Activated T-helper 17 cell treated with anti-CD3 and anti-CD28 coated beads, Interleukin-2, amount 50 U/mL, for 72 hours (primary cell): ENCODE data around the gene DTNBP1. TPM values are rescaled to one million over a fixed set of nuclear protein-coding genes. Genes with fewer than 3 reads are reported as not detected.

Experiments
- ATAC-seq: fragments of 150-1000 bp; cut with Tn5 transposase; replicated peaks from 2 replicates; pipeline ENCODE4 v1.10.0; 2021; ENCODE audit warnings: mild to moderate bottlenecking, moderate library complexity
- H3K27ac Mint-ChIP-seq: one replicate; pipeline ENCODE4 v1.8.0; 2022; ENCODE audit warnings: mixed read lengths
- H3K27me3 Mint-ChIP-seq: one replicate; pipeline ENCODE4 v1.8.0; 2022; ENCODE audit warnings: mixed read lengths
- H3K36me3 Mint-ChIP-seq: one replicate; pipeline ENCODE4 v1.8.0; 2022; ENCODE audit warnings: low read depth, mild to moderate bottlenecking, mixed read lengths
- H3K4me1 Mint-ChIP-seq: one replicate; pipeline ENCODE4 v1.8.0; 2022; ENCODE audit warnings: mixed read lengths
- H3K4me3 Mint-ChIP-seq: one replicate; pipeline ENCODE4 v1.8.0; 2022; ENCODE audit warnings: mild to moderate bottlenecking, mixed read lengths
- H3K9me3 Mint-ChIP-seq: one replicate; pipeline ENCODE4 v1.8.0; 2022; ENCODE audit warnings: mixed read lengths
- total RNA-seq, 2 donors: library from RNA; stranded (reverse); gene quantifications; one replicate each; pipeline ENCODE4 v1.2.3, GENCODE V29; 2022

The DTNBP1 gene
- total RNA-seq, 2 donors from 2014 or later, result 13.8 to 24.8 TPM

DNA sequence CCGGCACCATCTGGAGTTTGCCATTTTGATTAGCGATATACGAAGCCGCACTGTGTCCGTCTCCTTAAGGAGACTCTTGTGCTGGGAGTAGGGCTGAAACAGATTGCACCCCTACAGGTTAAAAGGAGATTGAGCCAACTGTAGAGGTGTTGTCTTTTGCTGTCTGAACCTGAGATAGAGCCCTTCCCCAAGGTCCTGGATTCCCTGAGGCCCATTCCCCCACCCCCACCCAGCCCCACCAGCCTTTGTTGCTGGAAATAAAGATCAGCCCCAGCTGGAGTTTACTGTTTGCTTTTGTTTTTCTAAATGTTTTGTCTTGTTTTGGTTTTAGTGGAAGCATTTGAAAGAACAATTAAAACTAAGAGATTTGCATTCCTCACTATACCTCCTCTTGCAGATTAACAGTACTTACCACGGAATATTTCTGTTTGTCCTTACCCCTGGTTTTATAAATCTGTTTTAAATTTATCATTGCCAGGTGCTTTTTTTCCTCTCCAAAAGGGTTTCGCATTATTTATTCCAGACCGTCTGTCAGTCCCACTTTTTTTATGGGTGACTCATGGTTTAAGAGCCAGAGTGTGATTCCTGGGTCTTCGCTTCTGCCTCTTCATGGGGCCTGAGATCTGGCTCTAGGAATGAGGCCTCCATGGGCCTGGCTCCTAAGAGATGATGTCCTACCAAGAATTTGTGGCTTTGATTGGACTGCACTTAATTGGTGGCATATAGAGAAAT lies 169.2 kb downstream of the DTNBP1 start:
- no peaks in the 10 kb centered on the region for H3K27me3 Mint-ChIP-seq
- ATAC-seq, result no peak
- H3K27ac Mint-ChIP-seq, result no peak overlapping the region
- H3K36me3 Mint-ChIP-seq, result peaks cover 95% of the 10 kb centered on the region
- H3K4me3 Mint-ChIP-seq, result no peak overlapping the region
- peaks cover 19% of the 10 kb centered on the region for H3K4me1 Mint-ChIP-seq
- no peaks in the 10 kb centered on the region for H3K9me3 Mint-ChIP-seq

DNA sequence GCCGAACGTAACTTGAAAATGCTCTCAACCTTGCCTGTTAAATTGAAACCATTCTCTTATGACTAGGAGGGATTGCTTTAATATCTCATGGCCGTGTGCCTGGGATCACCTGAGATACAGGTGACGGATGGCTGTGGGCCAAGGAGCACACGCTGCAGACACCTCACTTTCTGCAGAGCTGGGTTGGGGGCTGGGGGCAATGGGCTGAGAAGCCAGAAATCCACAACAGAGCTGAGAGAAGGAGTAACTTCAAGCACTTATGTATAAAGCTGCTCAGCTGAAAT lies 170.9 kb downstream of the DTNBP1 start:
- no peaks in the 10 kb centered on the region for H3K27me3 Mint-ChIP-seq
- H3K27ac Mint-ChIP-seq, result peak overlapping the region; percentile 60
- H3K9me3 Mint-ChIP-seq, result no peaks in the 10 kb centered on the region
- no peak for ATAC-seq
- peaks cover 21% of the 10 kb centered on the region for H3K4me1 Mint-ChIP-seq
- H3K4me3 Mint-ChIP-seq, result no peak overlapping the region
- H3K36me3 Mint-ChIP-seq, result peaks cover 95% of the 10 kb centered on the region

DNA sequence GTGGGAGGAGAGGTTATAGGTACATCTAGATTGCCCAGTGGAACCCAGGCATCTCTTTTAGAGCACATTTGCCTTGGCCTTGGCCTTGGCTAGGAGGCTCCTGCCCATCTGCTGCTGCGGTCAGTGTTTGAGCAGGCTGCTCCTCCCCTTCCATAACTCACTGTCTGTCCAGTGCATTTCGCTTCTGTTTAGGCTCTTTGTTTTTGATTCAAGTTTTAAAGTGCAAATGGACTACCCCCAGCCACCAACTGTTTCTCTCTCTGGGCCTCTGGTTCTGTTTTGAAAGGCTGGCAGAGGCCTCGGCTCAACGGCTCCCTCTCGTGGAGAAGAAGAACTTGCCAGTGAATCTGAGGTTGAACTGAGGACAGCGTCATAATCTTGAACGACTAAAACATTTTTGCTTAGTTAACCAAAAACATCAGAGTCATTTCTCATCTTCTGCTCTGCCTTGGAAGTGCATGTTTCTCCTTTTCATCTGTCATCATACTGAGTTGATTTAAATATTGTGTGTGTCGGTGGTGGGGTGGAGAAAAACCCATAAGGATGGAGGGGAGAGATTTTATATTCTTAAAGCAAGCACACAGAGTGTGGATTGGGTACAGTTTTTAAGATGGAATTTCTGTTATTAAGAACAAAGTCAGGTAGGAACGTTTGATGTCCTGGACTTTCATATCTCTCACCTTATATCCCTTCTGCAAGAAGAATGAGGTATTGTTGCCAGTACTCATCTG lies 171.4 kb downstream of the DTNBP1 start:
- H3K27ac Mint-ChIP-seq, result peak overlapping the region; percentile 60
- peaks cover 95% of the 10 kb centered on the region for H3K36me3 Mint-ChIP-seq
- H3K4me1 Mint-ChIP-seq, result peaks cover 25% of the 10 kb centered on the region
- no peaks in the 10 kb centered on the region for H3K27me3 Mint-ChIP-seq
- no peaks in the 10 kb centered on the region for H3K9me3 Mint-ChIP-seq
- ATAC-seq, result peak; percentile 87
- H3K4me3 Mint-ChIP-seq, result peak overlapping the region; percentile 15

DNA sequence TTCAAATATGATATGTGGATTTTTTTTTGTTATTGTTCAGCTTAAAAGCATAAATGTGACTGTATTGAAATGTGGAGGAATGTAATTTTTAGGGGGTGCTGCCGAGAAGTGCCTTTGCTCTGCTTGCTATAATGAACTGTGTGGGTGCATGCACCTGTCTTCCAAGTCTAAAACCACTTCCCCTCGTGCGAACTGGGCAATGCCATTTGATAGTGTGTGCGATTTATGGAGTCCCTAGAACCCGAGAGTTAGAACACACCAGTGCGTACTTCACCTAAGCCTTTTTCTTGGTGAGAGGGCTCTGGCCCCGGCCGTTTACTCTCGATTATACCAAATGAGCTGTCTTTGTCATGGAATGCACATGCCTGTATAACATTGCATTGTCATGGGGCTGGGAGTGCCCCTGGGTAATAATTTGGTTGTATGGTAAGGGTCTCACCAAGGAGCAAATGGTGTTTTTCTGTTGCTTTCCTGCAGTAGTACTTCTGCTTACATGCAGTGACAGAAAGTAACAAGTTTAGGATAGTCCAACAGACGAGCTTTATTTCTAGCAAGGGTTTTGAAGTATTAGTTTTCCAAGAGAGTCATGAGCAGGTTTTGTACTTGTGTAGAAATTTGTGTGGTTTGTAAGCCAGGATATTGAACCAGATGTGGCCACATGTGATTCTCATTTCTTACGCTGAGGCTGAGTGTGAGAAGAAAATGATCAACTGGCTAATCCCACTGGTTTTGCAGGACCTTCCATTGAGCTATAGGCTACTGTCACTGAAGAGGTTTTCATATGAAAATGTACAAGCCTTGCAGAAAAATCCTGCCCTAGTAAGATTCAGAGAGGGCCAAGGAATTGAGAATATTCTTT lies 172.4 kb downstream of the DTNBP1 start:
- Mint-ChIP-seq H3K4me1 (peaks cover 27% of the 10 kb centered on the region), H3K36me3 (peaks cover 92% of the 10 kb centered on the region), H3K9me3 (no peaks in the 10 kb centered on the region), H3K27me3 (no peaks in the 10 kb centered on the region), H3K4me3 (no peak overlapping the region), H3K27ac (peak overlapping the region; percentile 60)
- ATAC-seq, result no peak

DNA sequence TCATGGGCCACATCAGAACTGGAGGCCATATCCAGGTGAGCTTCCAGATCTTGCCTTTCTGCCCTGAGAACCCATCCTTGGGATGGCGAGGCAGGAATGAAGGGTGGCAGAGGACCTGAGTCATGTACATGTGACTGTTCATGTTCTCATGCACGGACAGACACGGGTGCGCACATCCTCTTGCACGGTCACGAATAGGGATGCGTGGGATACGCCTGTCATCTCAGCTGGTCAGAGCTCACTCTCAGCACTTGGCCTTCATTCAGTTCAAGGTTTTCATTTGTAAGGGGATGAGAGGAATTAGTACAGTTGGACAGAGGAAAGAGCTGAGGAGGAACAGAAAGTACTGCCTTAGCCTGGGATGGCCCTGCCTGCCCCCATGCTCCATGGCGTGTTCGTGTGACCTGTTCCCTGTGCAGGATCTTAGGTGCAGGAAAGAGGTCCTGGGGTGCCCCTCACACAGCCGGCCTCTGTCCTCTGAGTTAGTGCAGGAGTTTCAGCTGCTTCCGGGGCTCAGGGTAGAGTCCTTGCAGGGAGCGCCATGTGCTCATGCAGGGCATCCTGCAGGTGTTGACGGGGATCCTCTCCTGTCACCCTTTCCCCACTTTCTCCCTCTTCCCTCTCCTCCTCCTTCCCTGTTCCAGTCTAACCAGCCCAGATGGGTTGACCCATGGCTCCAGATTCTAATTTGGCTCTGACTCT lies 173.4 kb downstream of the DTNBP1 start:
- Mint-ChIP-seq H3K9me3 (no peaks in the 10 kb centered on the region), H3K36me3 (peaks cover 91% of the 10 kb centered on the region)

DNA sequence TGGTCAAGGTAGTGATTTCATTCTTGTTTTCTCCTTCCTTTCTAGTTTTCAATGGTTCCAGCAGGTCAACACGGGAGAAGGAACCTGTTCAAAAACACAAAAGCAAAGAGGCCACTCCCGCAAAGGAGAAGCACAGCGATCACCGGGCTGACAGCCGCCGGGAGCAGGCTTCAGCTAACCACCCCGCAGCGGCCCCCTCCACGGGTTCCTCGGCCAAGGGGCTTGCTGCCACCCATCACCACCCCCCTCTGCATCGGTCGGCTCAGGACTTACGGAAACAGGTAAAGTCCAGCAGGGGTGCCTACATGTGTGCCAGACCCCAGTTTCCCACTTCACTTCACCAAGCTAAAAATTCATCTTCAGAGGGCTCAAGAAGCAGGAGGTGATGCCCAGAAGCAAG lies 175.6 kb downstream of the DTNBP1 start:
- Mint-ChIP-seq H3K4me3 (no peak overlapping the region), H3K27me3 (no peaks in the 10 kb centered on the region), H3K4me1 (peaks cover 41% of the 10 kb centered on the region), H3K9me3 (no peaks in the 10 kb centered on the region), H3K27ac (peak overlapping the region; percentile 69), H3K36me3 (peaks cover 82% of the 10 kb centered on the region)
- no peak for ATAC-seq

More for the DNA sequence above, 173.4 kb downstream of the DTNBP1 start:
- Mint-ChIP-seq H3K27me3 (no peaks in the 10 kb centered on the region), H3K4me3 (no peak overlapping the region), H3K27ac (peak overlapping the region; percentile 60), H3K4me1 (peaks cover 34% of the 10 kb centered on the region)
- ATAC-seq, result no peak

DNA sequence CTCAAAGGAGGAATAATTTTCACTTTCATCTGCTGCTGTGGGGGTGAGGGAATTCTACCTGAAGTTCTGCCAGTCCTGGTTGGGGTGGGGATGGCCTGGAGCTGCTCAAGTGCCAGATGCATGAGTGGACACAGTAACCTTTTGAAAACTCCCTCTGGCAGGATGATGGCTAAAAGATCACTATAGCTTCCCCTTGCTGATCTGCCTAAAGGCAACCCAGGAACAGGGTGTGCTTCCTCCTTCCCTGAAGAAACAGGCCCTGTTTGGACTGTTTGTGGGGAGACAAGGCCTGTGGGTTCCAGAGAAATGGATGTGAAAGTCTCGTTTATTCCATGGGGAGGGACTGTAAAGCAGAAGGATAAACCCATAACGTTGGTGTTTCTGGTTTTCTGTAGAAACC lies 176.9 kb downstream of the DTNBP1 start:
- peak overlapping the region; percentile 44 for H3K27ac Mint-ChIP-seq

DNA sequence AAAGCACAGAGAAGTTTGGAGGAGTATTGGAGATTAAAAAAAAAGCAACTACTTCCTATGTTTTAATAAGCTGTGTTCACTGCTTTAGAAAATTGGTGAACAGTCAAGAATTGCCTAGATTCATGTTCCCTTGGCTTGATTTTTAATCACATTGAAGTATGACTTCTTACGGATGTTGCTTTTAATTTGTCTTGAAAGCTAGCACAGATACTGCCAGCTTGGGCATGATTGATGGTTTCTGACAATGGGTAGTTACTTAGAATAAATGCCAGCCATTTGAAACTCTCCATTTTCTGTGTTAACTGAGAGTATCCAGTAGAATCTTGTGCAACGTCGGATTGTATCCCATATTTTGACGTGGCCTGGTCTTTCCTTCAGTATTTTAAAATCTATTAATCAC lies 178.0 kb downstream of the DTNBP1 start:
- no peak for ATAC-seq
- H3K36me3 Mint-ChIP-seq, result peaks cover 72% of the 10 kb centered on the region
- H3K4me1 Mint-ChIP-seq, result peaks cover 42% of the 10 kb centered on the region

More for the DNA sequence above, 176.9 kb downstream of the DTNBP1 start:
- Mint-ChIP-seq H3K36me3 (peaks cover 82% of the 10 kb centered on the region), H3K4me1 (peaks cover 44% of the 10 kb centered on the region), H3K27me3 (no peaks in the 10 kb centered on the region), H3K4me3 (no peak overlapping the region), H3K9me3 (no peaks in the 10 kb centered on the region)
- ATAC-seq, result no peak

DNA sequence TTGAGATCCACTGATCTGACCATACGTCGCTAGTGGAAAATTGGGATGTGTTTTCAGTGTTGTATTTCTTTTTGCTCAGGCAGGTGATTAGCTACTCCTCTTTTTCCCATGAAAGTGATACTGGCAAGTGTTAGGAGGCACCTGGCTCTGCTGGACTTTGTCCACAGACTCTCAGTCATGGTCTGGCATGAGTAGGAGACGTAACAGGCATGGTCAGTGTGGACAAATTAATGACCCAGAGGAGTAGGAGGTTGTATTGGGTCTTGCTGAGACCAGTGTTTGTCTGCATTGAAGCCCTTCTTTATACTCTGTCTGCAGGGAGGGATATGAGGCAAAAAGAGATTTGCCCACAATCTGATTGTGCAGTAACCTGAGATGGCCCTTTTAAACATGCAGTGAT lies 178.7 kb downstream of the DTNBP1 start:
- H3K4me3 Mint-ChIP-seq, result no peak overlapping the region
- no peak for ATAC-seq
- H3K27me3 Mint-ChIP-seq, result no peaks in the 10 kb centered on the region
- H3K4me1 Mint-ChIP-seq, result peaks cover 40% of the 10 kb centered on the region
- H3K36me3 Mint-ChIP-seq, result peaks cover 66% of the 10 kb centered on the region
- no peaks in the 10 kb centered on the region for H3K9me3 Mint-ChIP-seq
- H3K27ac Mint-ChIP-seq, result peak overlapping the region; percentile 67

More for the DNA sequence above, 178.0 kb downstream of the DTNBP1 start:
- Mint-ChIP-seq H3K27ac (peak overlapping the region; percentile 67), H3K4me3 (no peak overlapping the region), H3K9me3 (no peaks in the 10 kb centered on the region), H3K27me3 (no peaks in the 10 kb centered on the region)

DNA sequence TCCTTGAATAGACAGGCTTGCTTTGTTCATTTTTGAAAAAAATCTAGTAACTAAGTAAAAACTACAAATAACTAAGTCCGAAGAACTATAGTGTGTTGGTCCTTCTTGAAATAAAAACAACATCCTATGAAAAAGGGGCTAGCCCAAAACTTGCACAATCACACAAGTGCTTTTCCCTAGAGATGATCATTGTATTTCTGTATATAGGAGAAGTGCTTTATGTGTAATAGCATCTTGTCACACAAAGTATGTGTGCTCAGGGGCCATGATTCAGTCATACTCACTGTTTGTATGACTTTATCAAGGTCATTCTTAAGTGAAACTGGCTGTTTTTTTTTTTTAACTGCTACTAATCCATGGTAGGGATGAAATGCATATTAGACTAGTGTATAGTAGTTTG lies 179.8 kb downstream of the DTNBP1 start:
- Mint-ChIP-seq H3K27ac (peak overlapping the region; percentile 48), H3K4me3 (no peak overlapping the region), H3K27me3 (no peaks in the 10 kb centered on the region), H3K36me3 (peaks cover 55% of the 10 kb centered on the region), H3K9me3 (no peaks in the 10 kb centered on the region), H3K4me1 (peaks cover 44% of the 10 kb centered on the region)
- ATAC-seq, result peak; percentile 61

DNA sequence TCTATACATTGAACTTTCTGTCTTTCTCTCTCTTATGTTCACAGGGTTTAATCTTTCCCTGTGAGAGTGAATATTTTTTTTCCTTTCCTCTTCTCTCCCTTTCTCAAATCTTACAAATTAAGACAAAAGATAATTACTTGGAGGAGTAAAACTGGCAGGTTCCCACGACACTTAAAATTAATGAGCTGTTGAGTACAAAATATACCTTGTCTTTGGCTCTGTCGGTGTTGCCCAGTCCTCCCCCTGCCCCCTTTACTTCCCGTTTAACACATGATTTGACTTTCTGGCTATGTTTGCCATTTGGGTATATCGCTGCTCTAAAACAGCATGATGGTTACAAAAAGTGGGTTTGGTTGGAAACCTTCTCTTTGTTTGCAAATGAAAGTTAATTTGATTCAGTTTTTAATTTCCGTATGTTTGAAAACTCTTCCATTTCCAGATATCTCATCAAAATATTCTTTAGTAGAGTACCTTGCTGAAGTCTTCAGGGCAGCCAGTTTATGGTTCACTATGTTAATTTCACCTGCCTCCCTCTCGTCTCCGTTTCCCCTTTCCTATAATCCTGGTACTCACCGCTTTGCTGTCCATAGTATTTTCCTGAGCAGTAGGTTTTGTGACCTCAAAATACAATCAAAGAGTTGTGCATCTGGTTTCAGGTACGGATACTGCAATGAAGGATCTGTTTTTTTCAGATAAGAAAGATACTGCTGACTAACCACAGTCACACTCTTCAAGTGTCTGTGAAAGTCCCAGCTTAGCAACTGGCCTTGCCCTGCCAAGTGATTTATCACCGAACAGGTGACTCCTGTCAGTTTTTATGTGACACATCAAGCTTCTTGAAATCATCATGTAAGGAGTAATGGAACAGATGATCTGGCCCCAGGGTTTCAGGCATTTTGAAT lies 181.2 kb downstream of the DTNBP1 start:
- Mint-ChIP-seq H3K4me1 (peaks cover 45% of the 10 kb centered on the region), H3K36me3 (peaks cover 41% of the 10 kb centered on the region), H3K4me3 (peak overlapping the region; percentile 50), H3K27ac (peak overlapping the region; percentile 80), H3K9me3 (no peaks in the 10 kb centered on the region), H3K27me3 (no peaks in the 10 kb centered on the region)
- ATAC-seq, result peak; percentile 90

DNA sequence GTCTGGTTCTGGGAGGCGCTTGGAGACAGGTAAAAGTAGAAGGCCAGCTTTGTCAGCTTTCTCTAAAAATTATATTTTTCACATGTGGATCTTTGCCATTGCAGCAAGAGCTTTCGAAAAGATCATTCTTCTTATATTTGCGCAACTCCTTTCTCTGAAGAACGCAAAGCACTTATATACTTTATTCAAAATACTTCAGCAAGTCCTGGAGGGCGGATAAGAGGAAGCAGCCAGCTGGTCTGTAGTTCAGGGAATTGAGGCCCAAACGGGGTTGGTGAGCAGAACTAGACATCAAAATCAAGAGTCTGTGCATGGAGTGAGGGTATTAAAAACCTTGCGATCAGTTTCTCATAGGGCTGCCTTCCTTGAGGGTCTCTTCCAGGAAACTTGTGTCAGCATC lies 182.3 kb downstream of the DTNBP1 start:
- Mint-ChIP-seq H3K4me1 (peaks cover 45% of the 10 kb centered on the region), H3K36me3 (peaks cover 32% of the 10 kb centered on the region), H3K27me3 (no peaks in the 10 kb centered on the region), H3K9me3 (no peaks in the 10 kb centered on the region), H3K4me3 (no peak overlapping the region), H3K27ac (no peak overlapping the region)
- ATAC-seq, result no peak

DNA sequence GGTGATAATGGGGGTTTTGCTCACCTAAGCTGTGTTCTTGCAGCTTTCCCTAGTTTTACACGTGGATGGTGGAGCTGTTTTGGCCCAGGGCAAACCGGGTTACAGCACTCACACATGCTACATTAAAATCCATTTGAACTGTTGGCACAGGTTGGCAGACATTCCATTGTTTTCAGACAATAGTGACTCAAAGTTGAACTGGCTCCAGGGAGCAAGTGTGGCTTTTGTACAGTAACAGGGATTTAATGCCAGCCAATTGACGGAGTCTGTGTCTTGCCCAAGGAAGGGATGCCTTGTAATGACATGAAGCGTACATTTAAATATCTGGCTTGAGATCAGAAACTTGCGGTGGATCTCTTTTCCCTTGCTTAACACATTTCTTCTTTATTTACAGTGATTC lies 183.1 kb downstream of the DTNBP1 start:
- Mint-ChIP-seq H3K36me3 (peaks cover 26% of the 10 kb centered on the region), H3K27ac (no peak overlapping the region), H3K4me3 (no peak overlapping the region), H3K27me3 (no peaks in the 10 kb centered on the region), H3K4me1 (peaks cover 45% of the 10 kb centered on the region), H3K9me3 (no peaks in the 10 kb centered on the region)
- no peak for ATAC-seq
